ENCODE measurements around the gene CLN3. TPM values are rescaled to one million over a fixed set of nuclear protein-coding genes. Genes with fewer than 3 reads are reported as not detected.

CLN3 gene
- total RNA-seq, 1 donor from 2014 or later = 36.0 TPM

GRCh38 chr16:28520672-28521071 is 28.8 kb upstream of the CLN3 start:
- Mint-ChIP-seq H3K36me3 (no peaks in the 10 kb centered on the region), H3K4me3 (no peak overlapping the region), H3K27ac (no peak overlapping the region), H3K4me1 (ENCODE audit: unreplicated experiment) (no peaks in the 10 kb centered on the region), H3K27me3 (no peaks in the 10 kb centered on the region), H3K9me3 (no peaks in the 10 kb centered on the region)
- TF ChIP-seq, protein P1, sequence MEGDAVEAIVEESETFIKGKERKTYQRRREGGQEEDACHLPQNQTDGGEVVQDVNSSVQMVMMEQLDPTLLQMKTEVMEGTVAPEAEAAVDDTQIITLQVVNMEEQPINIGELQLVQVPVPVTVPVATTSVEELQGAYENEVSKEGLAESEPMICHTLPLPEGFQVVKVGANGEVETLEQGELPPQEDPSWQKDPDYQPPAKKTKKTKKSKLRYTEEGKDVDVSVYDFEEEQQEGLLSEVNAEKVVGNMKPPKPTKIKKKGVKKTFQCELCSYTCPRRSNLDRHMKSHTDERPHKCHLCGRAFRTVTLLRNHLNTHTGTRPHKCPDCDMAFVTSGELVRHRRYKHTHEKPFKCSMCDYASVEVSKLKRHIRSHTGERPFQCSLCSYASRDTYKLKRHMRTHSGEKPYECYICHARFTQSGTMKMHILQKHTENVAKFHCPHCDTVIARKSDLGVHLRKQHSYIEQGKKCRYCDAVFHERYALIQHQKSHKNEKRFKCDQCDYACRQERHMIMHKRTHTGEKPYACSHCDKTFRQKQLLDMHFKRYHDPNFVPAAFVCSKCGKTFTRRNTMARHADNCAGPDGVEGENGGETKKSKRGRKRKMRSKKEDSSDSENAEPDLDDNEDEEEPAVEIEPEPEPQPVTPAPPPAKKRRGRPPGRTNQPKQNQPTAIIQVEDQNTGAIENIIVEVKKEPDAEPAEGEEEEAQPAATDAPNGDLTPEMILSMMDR (conservative IDR thresholded peaks at IDR 0.05) = no peak
- no peak for DNase-seq (ENCODE audit: extremely low spot score, unreplicated experiment)

GRCh38 chr16:28514246-28514645 is 22.4 kb upstream of the CLN3 start:
- no peak overlapping the region for H3K27ac Mint-ChIP-seq
- TF ChIP-seq, protein P1 (conservative IDR thresholded peaks at IDR 0.05) = no peak
- no peaks in the 10 kb centered on the region for H3K9me3 Mint-ChIP-seq
- no peak for DNase-seq (ENCODE audit: extremely low spot score, unreplicated experiment)
- H3K36me3 Mint-ChIP-seq = no peaks in the 10 kb centered on the region
- H3K4me3 Mint-ChIP-seq = no peak overlapping the region
- H3K4me1 Mint-ChIP-seq (ENCODE audit: unreplicated experiment) = no peaks in the 10 kb centered on the region
- no peaks in the 10 kb centered on the region for H3K27me3 Mint-ChIP-seq

DNA sequence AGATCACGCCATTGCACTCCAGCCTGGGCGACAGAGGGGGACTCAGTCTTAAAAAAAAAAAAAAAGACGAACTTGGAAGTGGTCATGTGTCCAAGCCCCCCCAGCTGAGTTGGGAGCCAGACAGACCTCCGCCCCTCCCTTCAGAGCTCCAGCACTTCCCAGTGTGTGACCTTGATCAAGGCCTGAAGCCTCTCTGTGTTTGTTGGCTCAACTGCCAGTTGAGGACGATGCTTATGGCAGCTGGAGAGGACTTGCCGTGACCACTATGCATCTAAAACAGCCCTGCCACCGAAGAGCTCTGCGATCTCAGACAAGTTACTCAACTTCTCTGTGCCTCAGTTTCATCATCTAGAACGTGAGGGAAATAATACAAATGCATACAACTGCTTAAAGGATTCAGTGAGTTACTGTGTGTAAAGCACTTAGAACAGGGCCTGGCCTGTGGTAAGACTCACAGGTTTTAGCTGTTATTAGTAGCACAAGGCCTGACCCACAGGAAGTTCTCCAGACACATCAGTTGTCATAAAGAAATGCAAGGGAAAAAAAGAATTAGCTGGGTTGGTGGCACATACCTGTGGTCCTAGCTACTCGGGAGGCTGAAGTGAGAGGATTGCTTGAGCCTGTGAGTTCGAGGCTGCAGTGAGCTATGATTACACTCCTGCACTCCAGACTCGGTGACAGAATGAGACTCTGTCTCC is 21.8 kb upstream of the CLN3 start:
- Mint-ChIP-seq H3K4me3 (no peak overlapping the region), H3K36me3 (no peaks in the 10 kb centered on the region), H3K27ac (no peak overlapping the region), H3K9me3 (no peaks in the 10 kb centered on the region), H3K27me3 (no peaks in the 10 kb centered on the region), H3K4me1 (ENCODE audit: unreplicated experiment) (no peaks in the 10 kb centered on the region)
- TF ChIP-seq, protein P1 (conservative IDR thresholded peaks at IDR 0.05) = no peak
- DNase-seq (ENCODE audit: extremely low spot score, unreplicated experiment) = no peak

GRCh38 chr16:28511801-28512789 is 20.2 kb upstream of the CLN3 start:
- Mint-ChIP-seq H3K36me3 (no peaks in the 10 kb centered on the region), H3K9me3 (no peaks in the 10 kb centered on the region), H3K4me3 (no peak overlapping the region), H3K27ac (no peak overlapping the region), H3K27me3 (no peaks in the 10 kb centered on the region), H3K4me1 (ENCODE audit: unreplicated experiment) (no peaks in the 10 kb centered on the region)
- TF ChIP-seq, protein P1 (conservative IDR thresholded peaks at IDR 0.05) = no peak
- DNase-seq (ENCODE audit: extremely low spot score, unreplicated experiment) = no peak

- Mint-ChIP-seq H3K4me1 (ENCODE audit: unreplicated experiment) (no peaks in the 10 kb centered on the region), H3K4me3 (no peak overlapping the region), H3K27me3 (peaks cover 5% of the 10 kb centered on the region), H3K27ac (peak overlapping the region; percentile 39), H3K36me3 (no peaks in the 10 kb centered on the region), H3K9me3 (no peaks in the 10 kb centered on the region)
- no peak for DNase-seq (ENCODE audit: extremely low spot score, unreplicated experiment)
- TF ChIP-seq, protein P1 (conservative IDR thresholded peaks at IDR 0.05) = no peak
Measured at GRCh38 chr16:28511031-28511430, 19.2 kb upstream of the CLN3 start.
